AG04449 (cell line): ENCODE measurements around the gene PIGU.

ENCODE experiments used
- CTCF ChIA-PET: fragments of 350-600 bp; formaldehyde crosslinking; extraction: SDS; loops from one replicate; lab custom pipeline; 2021; ENCODE audit warnings: antibody characterized with exemption; lab: Yijun Ruan, JAX
- POLR2A ChIA-PET: fragments of 400-600, 350-600 bp; formaldehyde crosslinking; extraction: SDS; loops from one replicate; lab custom pipeline; 2020; ENCODE audit warnings: antibody characterized with exemption, inconsistent platforms; lab: Yijun Ruan, JAX
- DNase-seq: peaks from one replicate; pipeline ENCODE4 v3.0.0-alpha.2; 2010; ENCODE audit warnings: low read depth, low spot score
- H3K4me3 ChIP-seq: 2 replicates; pipeline ENCODE4 v1.5.1; 2011; ENCODE audit warnings: low read depth, mild to moderate bottlenecking, control low read depth, low read length
- CTCF ChIP-seq: IDR thresholded peaks from one replicate; pipeline ENCODE4 v1.5.1; 2011; ENCODE audit warnings: mild to moderate bottlenecking, moderate library complexity, low read length, control low read depth, inconsistent platforms; ENCODE audit not compliant: insufficient read depth; ENCODE audit errors: missing control alignments

PIGU gene

GRCh38 chr20:34546751-34547181 is 130.1 kb downstream of the PIGU start:
- POLR2A ChIA-PET: no interaction called here

GRCh38 chr20:34544109-34544796 is 132.6 kb downstream of the PIGU start:
- no peak overlapping the region for H3K4me3 ChIP-seq
- TF ChIP-seq CTCF: no peak
- DNase-seq: no peak
- CTCF ChIA-PET: interaction anchor here (1.1 to 1.9 kb wide), 7 partner anchors 9 to 231 kb away, joined by 3 to 10 read pairs (median 4); no protein-coding TSS in a partner anchor
- POLR2A ChIA-PET: interaction anchor here (0.6 kb wide), 1 partner anchor 9 kb away, joined by 3 read pairs; no protein-coding TSS in a partner anchor

More at GRCh38 chr20:34546751-34547181, 130.1 kb downstream of the PIGU start:
- H3K4me3 ChIP-seq: no peak overlapping the region
- CTCF ChIA-PET: interaction anchor here (1.2 to 1.4 kb wide), 2 partner anchors 10 to 13 kb away, joined by 3 to 6 read pairs; no protein-coding TSS in a partner anchor
- TF ChIP-seq CTCF: no peak
- DNase-seq: no peak

GRCh38 chr20:34543463-34544056 is 133.3 kb downstream of the PIGU start:
- TF ChIP-seq CTCF: no peak
- ChIA-PET POLR2A (interaction anchor here (0.6 kb wide), 1 partner anchor 9 kb away, joined by 3 read pairs; no protein-coding TSS in a partner anchor), CTCF (interaction anchor here (1.4 to 1.9 kb wide), 5 partner anchors 9 to 231 kb away, joined by 4 to 10 read pairs (median 5); no protein-coding TSS in a partner anchor)
- no peak overlapping the region for H3K4me3 ChIP-seq
- DNase-seq: no peak

- no peak for TF ChIP-seq CTCF
- ChIA-PET POLR2A (interaction anchor here (1.0 kb wide), 1 partner anchor 17 kb away, joined by 3 read pairs; no protein-coding TSS in a partner anchor), CTCF (interaction anchor here (1.4 kb wide), 1 partner anchor 20 kb away, joined by 3 read pairs; no protein-coding TSS in a partner anchor)
These were observed 134.5 kb downstream of the PIGU start for GRCh38 chr20:34542439-34542838.

GRCh38 chr20:34541917-34542316 is 135.0 kb downstream of the PIGU start:
- H3K4me3 ChIP-seq: no peak overlapping the region
- no peak for TF ChIP-seq CTCF
- ChIA-PET CTCF (interaction anchor here (1.2 to 3.7 kb wide), 4 partner anchors 12 to 226 kb away, joined by 3 to 33 read pairs (median 3); no protein-coding TSS in a partner anchor), POLR2A (interaction anchor here (1.0 kb wide), 1 partner anchor 16 kb away, joined by 3 read pairs; no protein-coding TSS in a partner anchor)
- DNase-seq: no peak

More at GRCh38 chr20:34542439-34542838, 134.5 kb downstream of the PIGU start:
- no peak overlapping the region for H3K4me3 ChIP-seq
- no peak for DNase-seq
